Thoracic aorta (tissue), 2 donors: Measurements from ENCODE around the gene CCDC194. TPM values are rescaled to one million over a fixed set of nuclear protein-coding genes. Genes with fewer than 3 reads are reported as not detected.

Source experiments
- ATAC-seq: fragments of 150-250 bp; one replicate; pipeline ENCODE4 v1.8.0; 2017; ENCODE audit warnings: low read depth; ENCODE audit not compliant: insufficient number of reproducible peaks, low FRiP score
- DNase-seq: peaks from one replicate; pipeline ENCODE4 v3.0.0-alpha.2; 2020; ENCODE audit warnings: low spot score
- H3K27ac ChIP-seq, 2 donors: fragments of 200-600 bp; sonication (generic); 1 replicate in 1 of 2; 2 replicates in 1 of 2; pipeline ENCODE4 v1.5.1; 2016; ENCODE audit warnings: mild to moderate bottlenecking in 2 of 2, moderate library complexity in 2 of 2
- H3K27me3 ChIP-seq: fragments of 200-600 bp; sonication (generic); replicated peaks from 2 replicates; pipeline ENCODE4 v1.6.0; 2016; ENCODE audit warnings: mild to moderate bottlenecking; ENCODE audit not compliant: insufficient read depth
- H3K36me3 ChIP-seq: fragments of 200-600 bp; sonication (generic); one replicate; pipeline ENCODE4 v1.5.1; 2016
- H3K4me1 ChIP-seq, 2 donors: fragments of 200-600 bp; sonication (generic); 1 replicate in 1 of 2; 2 replicates in 1 of 2; pipeline versions ENCODE4 v1.5.1 to v1.6.0; 2016; ENCODE audit warnings: low read depth in 2 of 2, mild to moderate bottlenecking in 1 of 2; ENCODE audit not compliant: control insufficient read depth in 1 of 2
- H3K4me3 ChIP-seq: fragments of 200-600 bp; sonication (generic); 2 replicates; pipeline ENCODE4 v1.5.1; 2016; ENCODE audit warnings: mild to moderate bottlenecking
- H3K9me3 ChIP-seq: fragments of 200-600 bp; sonication (generic); 2 replicates; pipeline ENCODE4 v1.5.1; 2016
- CTCF ChIP-seq: fragments of 200-600 bp; sonication (generic); IDR thresholded peaks from one replicate; pipeline ENCODE4 v1.5.1; 2019; ENCODE audit warnings: antibody characterized with exemption
- total RNA-seq, 2 donors: library from RNA; depleted of rRNA; stranded (reverse); fragments of >200 nt; gene quantifications; one replicate each; pipeline versions ENCODE4 v1.1.0 to v1.2.3, GENCODE V29; 2016

CCDC194 gene
- total RNA-seq, 2 donors from 2014 or later, result not detected

DNA sequence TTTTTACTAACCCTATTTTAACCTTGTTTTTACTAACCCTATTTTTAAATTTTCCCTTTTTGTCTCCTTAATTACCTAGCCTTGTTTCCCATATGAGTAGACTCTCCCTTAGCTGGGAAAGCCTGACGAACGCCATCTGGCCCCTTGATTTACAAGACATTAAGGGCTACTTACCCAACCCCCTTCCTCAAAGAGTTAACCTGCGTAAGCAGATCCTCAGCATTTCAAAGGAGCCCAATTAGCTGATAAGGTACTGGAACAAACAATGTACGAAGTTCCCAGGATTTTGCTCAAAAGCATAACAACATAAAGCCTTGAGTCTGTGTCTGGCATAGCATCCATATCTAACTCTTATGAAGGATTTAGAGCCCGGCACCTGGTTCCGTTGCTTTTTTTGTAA is 21.1 kb upstream of the CCDC194 start:
- H3K4me3 ChIP-seq, result peak overlapping the region; percentile 40

GRCh38 chr19:17414097-17414496 is 20.1 kb upstream of the CCDC194 start:
- no peaks in the 10 kb centered on the region for H3K4me1 ChIP-seq

More for the DNA sequence above, 21.1 kb upstream of the CCDC194 start:
- H3K9me3 ChIP-seq, result no peaks in the 10 kb centered on the region
- H3K36me3 ChIP-seq, result peaks cover 6% of the 10 kb centered on the region
- no peak for ATAC-seq
- no peak for TF ChIP-seq CTCF
- H3K4me1 ChIP-seq, result no peaks in the 10 kb centered on the region
- H3K27ac ChIP-seq, result peak overlapping the region in 1 of 2 donors; percentile 15
- DNase-seq, result no peak
- H3K27me3 ChIP-seq, result no peaks in the 10 kb centered on the region

GRCh38 chr19:17411801-17412200 is 17.8 kb upstream of the CCDC194 start:
- Histone ChIP-seq H3K27ac (no peak overlapping the region), H3K9me3 (no peaks in the 10 kb centered on the region)

More at GRCh38 chr19:17414097-17414496, 20.1 kb upstream of the CCDC194 start:
- no peaks in the 10 kb centered on the region for H3K9me3 ChIP-seq
- DNase-seq, result no peak
- H3K27ac ChIP-seq, result no peak overlapping the region
- peaks cover 6% of the 10 kb centered on the region for H3K36me3 ChIP-seq
- no peak overlapping the region for H3K4me3 ChIP-seq
- no peak for ATAC-seq
- TF ChIP-seq CTCF, result no peak
- no peaks in the 10 kb centered on the region for H3K27me3 ChIP-seq

GRCh38 chr19:17409990-17410389 is 16.0 kb upstream of the CCDC194 start:
- ATAC-seq, result no peak
- Histone ChIP-seq H3K9me3 (no peaks in the 10 kb centered on the region), H3K4me3 (no peak overlapping the region), H3K36me3 (peaks cover 6% of the 10 kb centered on the region), H3K27me3 (no peaks in the 10 kb centered on the region), H3K4me1 (peaks cover 16 to 20% of the 10 kb centered on the region in 2 donors), H3K27ac (no peak overlapping the region)
- no peak for TF ChIP-seq CTCF
- DNase-seq, result no peak

More at GRCh38 chr19:17411801-17412200, 17.8 kb upstream of the CCDC194 start:
- ATAC-seq, result no peak
- H3K27me3 ChIP-seq, result no peaks in the 10 kb centered on the region
- peaks cover 4 to 5% of the 10 kb centered on the region in 2 donors for H3K4me1 ChIP-seq
- no peak for DNase-seq
- H3K4me3 ChIP-seq, result no peak overlapping the region
- H3K36me3 ChIP-seq, result peaks cover 6% of the 10 kb centered on the region
- TF ChIP-seq CTCF, result no peak

GRCh38 chr19:17406887-17407196 is 12.8 kb upstream of the CCDC194 start:
- Histone ChIP-seq H3K4me3 (peak overlapping the region; percentile 70), H3K27ac (peak overlapping the region in 1 of 2 donors; percentile 15), H3K9me3 (no peaks in the 10 kb centered on the region), H3K4me1 (peaks cover 22 to 35% of the 10 kb centered on the region in 2 donors), H3K36me3 (peaks cover 3% of the 10 kb centered on the region), H3K27me3 (no peaks in the 10 kb centered on the region)
- DNase-seq (no peak), ATAC-seq (no peak)
- TF ChIP-seq CTCF, result no peak
